NT2/D1 (cell line): ENCODE data around the gene LBHD2.

Experiments used
- SUZ12 ChIP-seq: IDR thresholded peaks from 2 replicates; pipeline ENCODE4 v1.6.1; 2011; ENCODE audit not compliant: insufficient read length, insufficient read depth; ENCODE audit errors: extremely low read depth
- YY1 ChIP-seq: IDR thresholded peaks from 2 replicates; pipeline ENCODE4 v1.6.1; 2011; ENCODE audit not compliant: insufficient read length, insufficient read depth
- ZNF274 ChIP-seq: IDR thresholded peaks from 2 replicates; pipeline ENCODE4 v1.6.1; 2011; ENCODE audit warnings: mild to moderate bottlenecking, low read depth, low read length

DNA sequence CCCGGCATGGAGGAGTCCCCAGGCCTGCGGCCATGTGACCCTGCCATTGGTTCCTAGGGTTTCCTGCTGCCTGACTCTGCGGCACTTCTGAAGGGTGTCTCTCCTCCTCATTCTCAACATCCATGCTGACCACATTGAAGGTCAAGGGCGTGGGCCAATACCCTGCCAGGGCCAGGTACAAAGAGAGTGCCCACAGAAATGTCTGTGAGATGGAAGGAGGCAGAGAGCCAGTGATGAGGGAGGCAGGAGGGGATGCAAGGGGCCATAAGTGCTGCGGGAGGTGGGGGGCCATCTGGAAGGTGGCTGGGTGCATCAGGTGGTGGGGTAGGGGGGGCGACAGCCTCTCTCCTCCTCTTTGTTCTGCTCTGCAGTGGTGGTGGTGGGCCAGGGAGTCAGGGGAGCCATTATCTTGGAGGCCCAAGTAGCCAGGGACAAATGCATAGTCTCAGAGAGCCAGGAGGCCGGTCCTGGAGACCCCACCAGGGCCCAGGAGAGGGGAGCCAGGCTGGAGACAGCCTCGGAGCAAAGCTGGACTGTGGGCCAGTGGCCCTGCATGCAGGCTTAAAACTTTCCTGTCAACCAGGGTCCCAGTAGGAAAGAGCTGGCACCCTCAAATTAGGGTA, 13.6 kb upstream of the LBHD2 start:
- TF ChIP-seq ZNF274 (no peak), SUZ12 (no peak), YY1 (no peak)
